HEK293 (cell line): ENCODE measurements around the gene FSD1.
A peak's percentile ranks its signal among the peaks of the same experiment; 100 is the strongest.

Experiments used
- CTCF ChIA-PET: fragments of 350-600 bp; formaldehyde crosslinking; extraction: SDS; loops from one replicate; lab custom pipeline; 2021; ENCODE audit warnings: antibody characterized with exemption; lab: Yijun Ruan, JAX
- POLR2A ChIA-PET: fragments of 300-600 bp; formaldehyde crosslinking; extraction: SDS; loops from one replicate; lab custom pipeline; 2020; ENCODE audit warnings: antibody characterized with exemption, inconsistent platforms; lab: Yijun Ruan, JAX
- H3K27ac ChIP-seq: fragments of 200-500 bp; sonication (Bioruptor generic); 2 replicates; pipeline ENCODE4 v1.5.1; 2014; ENCODE audit warnings: low read depth, low read length, control low read depth, inconsistent platforms; ENCODE audit errors: extremely low read depth
- H3K36me3 ChIP-seq, 2 experiments: fragments of 200-500 bp in 1 of 2; sonication (Bioruptor generic) in 1 of 2; 1 replicate in 1 of 2; 2 replicates in 1 of 2; pipeline ENCODE4 v1.5.1; 2014 to 2017; ENCODE audit warnings: inconsistent platforms in 2 of 2, low read length in 2 of 2; ENCODE audit not compliant: control insufficient read depth in 2 of 2, insufficient read depth in 1 of 2
- H3K4me1 ChIP-seq: fragments of 200-500 bp; sonication (Bioruptor generic); 2 replicates; pipeline ENCODE4 v1.5.1; 2014; ENCODE audit warnings: mild to moderate bottlenecking, low read length, inconsistent platforms; ENCODE audit not compliant: control insufficient read depth, insufficient read depth
- H3K4me3 ChIP-seq: 2 replicates; pipeline ENCODE4 v1.5.1; 2011; ENCODE audit warnings: low read depth, mild to moderate bottlenecking, control low read depth, low read length, moderate library complexity
- H3K9me3 ChIP-seq: fragments of 200-500 bp; sonication (Bioruptor generic); 2 replicates; pipeline ENCODE4 v1.5.1; 2014; ENCODE audit warnings: low read depth, low read length, inconsistent platforms; ENCODE audit not compliant: control insufficient read depth, insufficient read depth
- GLIS1 ChIP-seq: fragments of 450-650 bp; formaldehyde crosslinking; IDR thresholded peaks from 2 replicates; pipeline ENCODE4 v1.5.1; 2016; ENCODE audit warnings: missing biosample characterization, missing genetic modification characterization
- KLF16 ChIP-seq: fragments of 450-650 bp; formaldehyde crosslinking; IDR thresholded peaks from 2 replicates; pipeline ENCODE4 v1.5.1; 2017; ENCODE audit warnings: missing biosample characterization, missing genetic modification characterization
- ZIC2 ChIP-seq: fragments of 450-650 bp; formaldehyde crosslinking; IDR thresholded peaks from 2 replicates; pipeline ENCODE4 v1.5.1; 2016; ENCODE audit warnings: missing biosample characterization, missing genetic modification characterization
- ZNF112 ChIP-seq: fragments of 450-650 bp; formaldehyde crosslinking; IDR thresholded peaks from 2 replicates; pipeline ENCODE4 v1.5.0; 2017; ENCODE audit warnings: missing biosample characterization, missing genetic modification characterization
- ZNF121 ChIP-seq: fragments of 450-650 bp; formaldehyde crosslinking; IDR thresholded peaks from 2 replicates; pipeline ENCODE4 v1.5.1; 2016; ENCODE audit warnings: missing biosample characterization, missing genetic modification characterization
- ZNF19 ChIP-seq: fragments of 450-650 bp; formaldehyde crosslinking; IDR thresholded peaks from 2 replicates; pipeline ENCODE4; 2016; ENCODE audit warnings: missing biosample characterization, missing genetic modification characterization, low read depth
- ZNF571 ChIP-seq: fragments of 450-650 bp; formaldehyde crosslinking; IDR thresholded peaks from 2 replicates; pipeline ENCODE4 v1.5.0; 2017; ENCODE audit warnings: missing biosample characterization, missing genetic modification characterization
- ZNF600 ChIP-seq: fragments of 450-650 bp; formaldehyde crosslinking; IDR thresholded peaks from 2 replicates; pipeline ENCODE4 v1.5.1; 2016; ENCODE audit warnings: missing biosample characterization, missing genetic modification characterization
- TF ChIP-seq, protein P1 (sequence below): fragments of 450-650 bp; formaldehyde crosslinking; IDR thresholded peaks from 2 replicates; pipeline ENCODE4 v1.5.1; 2016; ENCODE audit warnings: missing biosample characterization, missing genetic modification characterization
- TF ChIP-seq, protein P2 (sequence below): fragments of 450-650 bp; formaldehyde crosslinking; IDR thresholded peaks from 2 replicates; pipeline ENCODE4 v1.5.1; 2016; ENCODE audit warnings: missing biosample characterization, missing genetic modification characterization

FSD1 gene

DNA sequence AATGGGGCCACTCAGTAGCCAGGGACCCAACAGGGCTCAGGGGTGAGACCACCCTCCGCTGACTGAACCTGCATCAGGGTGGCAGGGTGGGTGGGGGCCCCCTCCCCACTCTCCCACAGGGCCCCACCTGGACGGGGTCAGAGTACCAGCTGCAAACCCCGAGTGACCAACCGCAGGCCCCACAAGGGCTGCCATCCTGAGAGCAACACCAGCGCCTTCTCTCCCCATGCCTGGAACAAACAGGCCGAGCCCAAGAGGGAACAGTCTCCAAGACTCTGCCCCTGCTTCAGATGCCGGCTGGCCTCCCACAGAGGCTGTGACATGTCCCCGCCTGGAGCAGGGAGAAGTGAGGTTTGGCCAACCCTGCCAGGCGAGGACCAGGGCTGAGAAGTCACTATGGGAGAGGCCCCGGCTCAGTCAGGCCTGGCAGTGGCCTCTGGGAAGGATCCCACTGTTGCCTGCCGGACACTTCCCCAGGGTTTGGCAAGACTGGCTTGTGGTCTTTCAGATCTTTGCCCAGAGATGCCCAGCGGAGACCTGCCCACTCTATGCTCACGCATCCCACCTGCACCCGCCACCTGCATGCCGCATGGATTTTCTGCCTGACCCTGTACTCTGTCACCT lies 66.1 kb downstream of the FSD1 start:
- Histone ChIP-seq H3K4me1 (peaks cover 7% of the 10 kb centered on the region), H3K4me3 (no peak overlapping the region), H3K9me3 (no peaks in the 10 kb centered on the region), H3K36me3 (peaks cover 0 to 24% of the 10 kb centered on the region in 2 experiments; a peak in 2 of 3 replicates), H3K27ac (no peak overlapping the region)
- CTCF ChIA-PET = interaction anchor here (0.6 to 4.7 kb wide), 4 partner anchors 18 to 103 kb away, joined by 3 to 14 read pairs (median 4); partner anchors contain the start of gene SH3GL1
- POLR2A ChIA-PET = interaction anchor here (1.4 kb wide), 1 partner anchor 28 kb away, joined by 6 read pairs; the partner anchor contains the start of gene MPND
- TF ChIP-seq GLIS1 (tag by site-specific recombination) = peak; percentile 41
- no peak for TF ChIP-seq ZIC2 (tag by site-specific recombination)

DNA sequence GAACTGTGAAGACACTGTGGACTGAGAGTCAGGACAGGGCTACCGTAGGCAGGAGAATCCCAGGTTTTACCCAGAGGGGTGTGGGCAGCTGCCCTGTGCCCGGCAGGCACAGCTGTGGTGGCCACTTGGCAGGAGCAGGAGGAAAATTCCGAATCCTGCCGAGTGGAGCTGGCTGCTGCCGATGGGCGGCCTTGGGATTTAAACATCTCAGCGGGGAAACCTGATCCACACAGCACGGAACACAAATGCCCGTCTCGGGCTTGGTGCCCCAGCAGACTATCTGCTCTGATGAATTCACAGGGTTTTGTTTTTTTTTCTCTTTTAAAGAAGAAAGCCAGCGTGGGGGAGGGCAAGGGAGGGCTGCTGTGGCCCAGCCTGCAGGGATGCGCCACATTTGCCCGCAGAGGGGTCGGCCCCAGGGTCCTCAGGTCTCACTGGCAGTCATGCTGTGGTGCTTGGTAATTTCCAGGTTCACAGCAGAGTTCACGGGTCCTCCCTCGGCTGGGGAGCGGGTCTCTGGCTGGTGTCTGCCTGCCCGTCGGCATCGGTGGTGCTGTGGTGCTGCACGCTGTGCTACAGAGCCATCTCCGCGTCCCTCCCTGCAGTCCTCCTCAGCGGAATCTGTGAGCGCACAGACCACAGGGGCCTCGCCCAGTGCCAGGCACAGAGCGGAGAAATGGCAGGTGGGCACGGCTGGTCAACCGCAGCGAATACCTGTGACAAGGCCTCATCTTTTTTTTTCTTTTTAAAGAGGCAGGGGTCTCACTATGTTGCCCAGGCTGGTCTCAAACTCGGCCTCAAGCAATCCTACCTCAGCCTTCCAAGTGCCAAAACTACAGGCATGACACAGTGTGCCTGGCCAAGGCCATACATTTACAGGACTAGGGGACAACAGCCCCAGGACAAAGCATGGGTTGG lies 67.1 kb downstream of the FSD1 start:
- TF ChIP-seq KLF16 (tag by site-specific recombination) (no peak), ZNF112 (no peak), ZNF121 (tag by site-specific recombination) (0 out of 2 replicates have a peak, but pooled peaks have one; percentile 64), ZIC2 (tag by site-specific recombination) (peak; percentile 53; the same call in 1 of the 2 replicates), ZNF600 (peak; percentile 74; the same call in 1 of the 2 replicates)
- TF ChIP-seq, protein P1, sequence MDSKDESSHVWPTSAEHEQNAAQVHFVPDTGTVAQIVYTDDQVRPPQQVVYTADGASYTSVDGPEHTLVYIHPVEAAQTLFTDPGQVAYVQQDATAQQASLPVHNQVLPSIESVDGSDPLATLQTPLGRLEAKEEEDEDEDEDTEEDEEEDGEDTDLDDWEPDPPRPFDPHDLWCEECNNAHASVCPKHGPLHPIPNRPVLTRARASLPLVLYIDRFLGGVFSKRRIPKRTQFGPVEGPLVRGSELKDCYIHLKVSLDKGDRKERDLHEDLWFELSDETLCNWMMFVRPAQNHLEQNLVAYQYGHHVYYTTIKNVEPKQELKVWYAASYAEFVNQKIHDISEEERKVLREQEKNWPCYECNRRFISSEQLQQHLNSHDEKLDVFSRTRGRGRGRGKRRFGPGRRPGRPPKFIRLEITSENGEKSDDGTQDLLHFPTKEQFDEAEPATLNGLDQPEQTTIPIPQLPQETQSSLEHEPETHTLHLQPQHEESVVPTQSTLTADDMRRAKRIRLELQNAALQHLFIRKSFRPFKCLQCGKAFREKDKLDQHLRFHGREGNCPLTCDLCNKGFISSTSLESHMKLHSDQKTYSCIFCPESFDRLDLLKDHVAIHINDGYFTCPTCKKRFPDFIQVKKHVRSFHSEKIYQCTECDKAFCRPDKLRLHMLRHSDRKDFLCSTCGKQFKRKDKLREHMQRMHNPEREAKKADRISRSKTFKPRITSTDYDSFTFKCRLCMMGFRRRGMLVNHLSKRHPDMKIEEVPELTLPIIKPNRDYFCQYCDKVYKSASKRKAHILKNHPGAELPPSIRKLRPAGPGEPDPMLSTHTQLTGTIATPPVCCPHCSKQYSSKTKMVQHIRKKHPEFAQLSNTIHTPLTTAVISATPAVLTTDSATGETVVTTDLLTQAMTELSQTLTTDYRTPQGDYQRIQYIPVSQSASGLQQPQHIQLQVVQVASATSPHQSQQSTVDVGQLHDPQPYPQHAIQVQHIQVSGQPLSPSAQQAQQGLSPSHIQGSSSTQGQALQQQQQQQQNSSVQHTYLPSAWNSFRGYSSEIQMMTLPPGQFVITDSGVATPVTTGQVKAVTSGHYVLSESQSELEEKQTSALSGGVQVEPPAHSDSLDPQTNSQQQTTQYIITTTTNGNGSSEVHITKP = peak; percentile 20; the same call in 1 of the 2 replicates
- Histone ChIP-seq H3K9me3 (no peaks in the 10 kb centered on the region), H3K4me1 (peaks cover 14% of the 10 kb centered on the region), H3K4me3 (no peak overlapping the region), H3K27ac (no peak overlapping the region), H3K36me3 (peaks cover 0 to 15% of the 10 kb centered on the region in 2 experiments; a peak in 2 of 3 replicates)
- CTCF ChIA-PET = interaction anchor here (0.6 kb wide), 1 partner anchor 205 kb away, joined by 3 read pairs; no protein-coding TSS in a partner anchor
- POLR2A ChIA-PET = no interaction called here

DNA sequence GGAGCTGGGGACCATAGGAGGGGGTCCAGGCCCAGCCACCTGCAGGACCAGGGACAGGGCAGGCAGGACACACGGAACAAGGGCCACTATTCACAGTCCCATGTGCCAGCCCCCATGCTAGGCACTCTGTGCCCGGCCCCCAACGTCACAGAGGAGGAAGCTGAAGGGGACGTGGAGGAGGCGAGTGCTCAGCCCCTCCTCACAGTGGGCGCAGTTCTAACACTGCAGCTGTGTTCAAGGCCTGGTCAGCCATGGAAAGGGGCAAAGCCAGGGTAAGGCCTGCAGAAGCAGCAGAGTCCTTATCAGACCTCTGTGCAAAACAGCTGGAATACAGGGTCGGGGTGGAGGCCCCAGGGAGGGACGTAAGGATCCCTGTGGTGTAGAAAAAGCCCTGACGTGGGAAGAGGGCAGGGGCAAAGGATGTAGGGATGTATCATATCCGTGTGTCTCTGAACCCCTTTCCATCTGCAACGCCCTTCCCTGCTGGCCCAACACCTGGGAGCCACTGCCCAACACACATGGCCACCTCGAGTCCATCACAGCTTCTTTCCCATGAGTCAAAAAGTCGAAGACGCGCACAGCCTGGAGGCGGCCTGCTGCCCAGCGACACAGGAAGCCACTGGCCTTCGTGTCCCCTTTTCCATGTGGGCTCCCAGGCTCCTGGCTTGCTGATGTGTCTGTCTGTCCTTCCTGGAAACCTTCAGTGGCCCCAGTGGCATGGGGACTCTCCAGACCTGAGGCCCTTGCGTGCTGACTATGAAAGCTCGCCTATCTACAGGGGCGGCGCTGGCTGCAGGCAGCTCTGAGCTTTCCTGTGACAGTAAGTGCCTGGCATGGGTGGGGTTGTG lies 68.0 kb downstream of the FSD1 start:
- POLR2A ChIA-PET = interaction anchor here (0.6 kb wide), 1 partner anchor 21 kb away, joined by 5 read pairs; no protein-coding TSS in a partner anchor
- CTCF ChIA-PET = interaction anchor here (0.8 to 1.1 kb wide), 2 partner anchors 20 to 28 kb away, joined by 3 to 4 read pairs; partner anchors contain the start of gene SH3GL1
- TF ChIP-seq ZIC2 (tag by site-specific recombination) (peak; percentile 32; the same call in 1 of the 2 replicates), ZNF600 (peak; percentile 54; the same call in 1 of the 2 replicates), ZNF571 (no peak), ZNF19 (no peak)
- TF ChIP-seq, protein P2, sequence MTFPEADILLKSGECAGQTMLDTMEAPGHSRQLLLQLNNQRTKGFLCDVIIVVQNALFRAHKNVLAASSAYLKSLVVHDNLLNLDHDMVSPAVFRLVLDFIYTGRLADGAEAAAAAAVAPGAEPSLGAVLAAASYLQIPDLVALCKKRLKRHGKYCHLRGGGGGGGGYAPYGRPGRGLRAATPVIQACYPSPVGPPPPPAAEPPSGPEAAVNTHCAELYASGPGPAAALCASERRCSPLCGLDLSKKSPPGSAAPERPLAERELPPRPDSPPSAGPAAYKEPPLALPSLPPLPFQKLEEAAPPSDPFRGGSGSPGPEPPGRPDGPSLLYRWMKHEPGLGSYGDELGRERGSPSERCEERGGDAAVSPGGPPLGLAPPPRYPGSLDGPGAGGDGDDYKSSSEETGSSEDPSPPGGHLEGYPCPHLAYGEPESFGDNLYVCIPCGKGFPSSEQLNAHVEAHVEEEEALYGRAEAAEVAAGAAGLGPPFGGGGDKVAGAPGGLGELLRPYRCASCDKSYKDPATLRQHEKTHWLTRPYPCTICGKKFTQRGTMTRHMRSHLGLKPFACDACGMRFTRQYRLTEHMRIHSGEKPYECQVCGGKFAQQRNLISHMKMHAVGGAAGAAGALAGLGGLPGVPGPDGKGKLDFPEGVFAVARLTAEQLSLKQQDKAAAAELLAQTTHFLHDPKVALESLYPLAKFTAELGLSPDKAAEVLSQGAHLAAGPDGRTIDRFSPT = no peak
- Histone ChIP-seq H3K27ac (no peak overlapping the region), H3K4me1 (peaks cover 14% of the 10 kb centered on the region), H3K9me3 (no peaks in the 10 kb centered on the region), H3K4me3 (no peak overlapping the region), H3K36me3 (peaks cover 0 to 8% of the 10 kb centered on the region in 2 experiments; a peak in 1 of 3 replicates)
